Fibroblast of upper back skin (primary cell): ENCODE results near the gene LIN9.

Experiments used
- DNase-seq: peaks from one replicate; pipeline ENCODE4 v3.0.0-alpha.2; 2013

Gene LIN9

DNA sequence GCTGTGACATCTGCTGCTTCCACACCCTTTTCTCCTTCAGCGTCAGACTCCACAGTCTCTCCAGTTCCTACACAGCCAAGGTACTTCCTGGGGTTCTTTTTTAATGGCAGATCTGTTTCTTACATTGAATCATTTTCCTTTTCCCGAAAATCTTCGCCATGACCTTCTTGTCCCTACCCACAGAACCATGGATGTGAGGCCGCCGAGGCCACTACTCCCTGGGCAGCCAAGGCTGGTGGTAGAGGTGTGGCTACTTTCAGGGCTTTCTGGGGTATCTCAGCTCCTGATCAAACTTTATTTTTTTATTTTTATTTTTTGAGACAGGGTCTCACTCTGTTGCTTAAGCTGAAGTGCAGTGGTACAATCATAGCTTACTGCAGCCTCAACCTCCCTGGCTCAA lies 9.5 kb upstream of the LIN9 start:
- no peak for DNase-seq

DNA sequence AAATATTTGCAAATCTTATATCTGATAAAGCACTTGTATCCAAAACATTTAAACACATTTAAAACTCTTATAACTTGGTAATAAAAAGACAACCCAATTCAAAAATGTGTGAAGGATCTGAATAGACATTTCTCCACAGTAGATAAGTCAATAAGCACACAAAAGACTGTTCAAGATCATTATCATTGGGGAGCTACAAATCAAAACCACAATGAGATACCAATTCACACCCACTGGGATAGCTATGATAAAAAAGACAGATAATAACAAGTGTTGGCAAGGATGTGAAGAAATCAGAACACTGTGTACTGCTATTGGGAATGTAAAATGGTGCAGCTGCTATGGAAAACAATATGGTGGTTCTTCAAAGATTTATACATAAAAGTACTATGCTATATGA lies 5.1 kb upstream of the LIN9 start:
- DNase-seq = no peak

DNA sequence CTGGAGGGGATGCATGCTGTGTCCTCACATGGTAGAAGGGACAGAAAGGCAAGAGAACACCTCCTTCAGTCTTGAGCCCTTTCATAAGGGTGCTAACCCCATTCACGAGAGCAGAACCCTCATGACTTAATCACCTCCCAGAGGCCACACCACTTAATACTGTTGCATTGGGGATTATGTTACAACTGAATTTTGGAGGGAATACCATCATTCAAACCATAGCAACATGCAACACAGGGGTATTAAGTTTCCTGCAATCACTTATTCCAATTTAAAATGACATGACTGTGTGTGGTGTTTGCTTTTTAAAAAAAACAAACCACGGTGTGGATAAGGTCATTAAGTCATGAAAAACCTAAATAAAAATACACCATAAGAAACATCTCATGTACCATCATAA lies 3.1 kb upstream of the LIN9 start:
- no peak for DNase-seq

DNA sequence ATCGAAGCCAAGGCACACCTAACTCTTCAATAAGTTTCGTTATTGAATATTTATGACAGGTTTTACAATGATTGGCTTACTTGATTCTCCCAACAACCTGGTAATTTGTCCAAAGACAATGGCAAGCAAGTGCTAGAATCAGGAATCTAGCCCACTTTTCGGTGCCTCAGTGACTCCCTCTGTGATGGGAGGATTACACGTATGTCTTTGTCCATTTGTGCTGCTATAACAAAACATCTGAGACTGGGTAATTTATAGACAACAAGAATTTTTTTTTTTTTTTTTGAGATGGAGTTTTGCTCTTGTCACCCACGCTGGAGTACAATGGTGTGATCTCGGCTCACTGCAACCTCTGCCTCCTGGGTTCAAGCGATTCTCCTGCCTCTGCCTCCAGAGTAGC lies 2.4 kb upstream of the LIN9 start:
- DNase-seq = no peak

DNA sequence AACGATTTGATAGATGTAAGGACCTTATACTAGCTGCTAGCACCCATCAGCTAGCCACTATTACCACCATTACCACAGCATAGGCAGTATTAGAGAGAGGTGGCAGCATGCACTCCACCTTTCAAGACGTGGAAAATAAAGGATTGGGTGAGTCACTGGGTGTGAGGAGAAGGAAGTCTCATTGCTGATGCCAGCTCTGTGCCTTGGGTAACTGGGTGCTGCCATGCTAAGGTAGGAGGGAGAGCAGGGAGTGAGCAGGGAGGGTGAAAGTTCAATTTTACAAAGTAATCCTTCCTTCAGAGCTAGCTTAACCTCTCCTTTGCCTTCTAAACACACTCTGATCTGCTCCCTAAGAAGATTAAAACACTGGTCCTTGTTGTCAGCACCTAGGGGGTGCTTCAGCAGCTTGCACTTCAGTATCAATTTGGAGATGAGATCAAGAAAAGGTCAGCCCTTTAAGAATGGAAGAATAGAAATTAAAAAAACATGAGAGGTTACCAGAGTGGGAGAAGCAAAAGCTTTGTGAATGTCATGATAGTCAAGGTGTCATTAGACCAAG lies 1.8 kb upstream of the LIN9 start:
- DNase-seq = no peak

DNA sequence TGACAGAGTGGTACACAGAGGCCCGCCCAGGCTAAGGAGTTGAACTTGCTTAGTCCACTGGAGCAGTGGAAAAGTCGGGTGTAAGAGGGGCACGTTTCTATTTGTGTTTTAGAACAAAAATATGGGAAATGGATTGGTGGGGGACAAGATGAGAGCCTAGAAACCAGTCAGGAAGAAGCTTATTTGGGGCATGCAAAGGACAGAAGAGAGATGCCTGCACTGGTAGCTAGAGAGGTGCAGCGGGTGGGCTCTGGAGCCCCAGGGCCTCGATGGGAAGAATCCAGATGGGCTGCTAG lies 1.2 kb upstream of the LIN9 start:
- no peak for DNase-seq

DNA sequence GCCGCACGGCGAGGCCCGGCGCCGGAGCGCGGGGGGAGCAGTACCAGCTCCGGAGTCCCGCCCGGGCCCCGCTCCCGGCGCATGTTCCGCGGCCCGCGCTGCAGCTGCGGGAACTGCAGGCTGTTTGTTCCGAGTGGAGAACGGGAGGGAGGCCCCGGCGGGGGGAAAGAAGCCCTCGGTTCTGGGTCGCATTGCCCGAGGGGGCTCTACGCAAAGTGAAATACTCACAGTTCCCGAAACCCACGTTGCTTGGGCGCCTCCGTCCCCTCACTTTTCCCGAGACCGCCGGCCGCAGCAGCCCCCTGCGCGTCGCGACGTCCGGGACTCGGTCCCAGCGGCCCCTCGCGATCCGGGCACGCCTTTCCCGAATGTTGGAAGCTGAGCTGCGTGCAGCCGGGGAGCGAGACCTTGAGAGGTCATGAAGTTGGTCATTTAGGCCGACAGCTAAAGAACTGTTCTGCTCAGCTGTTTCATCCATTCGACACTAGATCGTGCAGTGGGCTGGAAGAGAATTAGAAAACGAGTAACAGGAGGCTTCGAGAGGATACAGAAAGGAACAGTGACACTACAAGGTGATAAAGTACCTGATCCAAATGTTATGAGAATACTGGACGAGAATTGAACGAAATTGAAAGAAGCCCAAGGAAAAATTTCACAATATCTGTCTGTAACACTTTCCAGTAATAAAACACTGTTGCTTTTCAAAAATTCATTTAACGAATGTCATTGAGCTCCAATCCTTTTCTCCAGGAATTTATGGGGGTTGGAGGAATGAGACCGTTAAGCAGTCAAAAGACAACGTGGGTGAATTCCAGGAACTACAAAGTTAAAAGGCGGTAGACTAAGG lies 657 bp upstream of the LIN9 start:
- no peak for DNase-seq

DNA sequence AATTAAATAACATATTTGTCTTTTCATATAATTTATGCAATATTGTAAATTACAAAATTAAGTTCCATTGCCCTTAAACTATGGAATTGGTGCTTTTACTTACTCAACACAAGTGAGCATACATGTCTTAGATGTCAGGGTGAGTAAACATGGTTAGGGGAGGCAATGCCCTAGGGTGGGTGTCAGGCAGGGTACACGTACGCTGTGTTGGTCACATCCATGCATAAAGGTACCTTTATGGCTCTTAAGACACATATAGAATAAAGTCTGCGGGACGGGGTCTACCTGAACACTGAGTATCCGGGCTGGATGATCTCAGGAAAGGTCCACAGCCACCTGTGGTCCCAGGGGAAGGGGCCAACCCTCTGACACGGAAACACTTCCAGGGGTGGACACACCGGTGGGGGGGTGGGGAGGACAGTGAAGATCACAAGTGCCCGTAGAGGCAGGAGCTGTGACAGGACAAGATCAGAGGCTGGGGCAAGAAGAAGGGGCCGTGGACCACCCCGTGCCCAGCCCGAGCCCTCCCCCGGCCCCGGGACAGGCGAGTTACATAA lies 720 bp downstream of the LIN9 start:
- no peak for DNase-seq

DNA sequence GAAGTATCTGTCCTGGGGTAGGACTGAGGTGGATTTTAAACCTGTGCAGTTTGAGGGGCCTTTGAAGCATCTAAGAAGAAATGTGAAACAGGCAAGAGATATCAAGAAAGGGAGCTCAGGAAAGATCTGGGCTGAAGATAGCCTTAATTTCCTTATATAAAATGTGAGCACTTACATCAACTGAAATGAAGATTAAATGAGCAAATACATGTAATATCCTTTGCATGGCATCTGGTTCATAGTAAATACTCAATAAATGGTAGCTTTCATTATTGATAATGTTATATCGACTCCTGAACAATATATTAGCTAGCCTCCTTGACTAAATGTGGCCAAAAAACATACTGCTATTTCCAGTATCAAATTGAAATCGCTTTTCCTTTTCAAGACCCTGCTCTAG lies 2.5 kb downstream of the LIN9 start:
- no peak for DNase-seq

DNA sequence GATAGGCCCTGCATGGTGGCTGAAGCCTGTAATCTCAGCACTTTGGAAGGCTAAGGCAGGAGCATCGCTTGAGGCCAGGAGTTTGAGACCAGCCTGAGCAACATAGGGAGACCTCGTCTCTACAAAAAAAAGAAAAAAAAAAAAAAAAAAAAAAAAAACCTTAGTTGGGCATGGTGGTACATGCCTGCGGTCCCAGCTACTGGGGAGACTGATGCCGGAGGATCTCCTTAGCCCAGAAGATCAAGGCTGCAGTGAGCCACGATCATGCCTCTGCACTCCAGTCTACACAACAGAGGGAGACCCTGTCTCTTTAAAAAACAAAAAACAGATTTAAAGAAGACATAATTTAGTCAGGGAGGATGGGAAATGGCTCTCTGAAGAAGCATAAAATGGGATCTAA lies 3.8 kb downstream of the LIN9 start:
- no peak for DNase-seq

DNA sequence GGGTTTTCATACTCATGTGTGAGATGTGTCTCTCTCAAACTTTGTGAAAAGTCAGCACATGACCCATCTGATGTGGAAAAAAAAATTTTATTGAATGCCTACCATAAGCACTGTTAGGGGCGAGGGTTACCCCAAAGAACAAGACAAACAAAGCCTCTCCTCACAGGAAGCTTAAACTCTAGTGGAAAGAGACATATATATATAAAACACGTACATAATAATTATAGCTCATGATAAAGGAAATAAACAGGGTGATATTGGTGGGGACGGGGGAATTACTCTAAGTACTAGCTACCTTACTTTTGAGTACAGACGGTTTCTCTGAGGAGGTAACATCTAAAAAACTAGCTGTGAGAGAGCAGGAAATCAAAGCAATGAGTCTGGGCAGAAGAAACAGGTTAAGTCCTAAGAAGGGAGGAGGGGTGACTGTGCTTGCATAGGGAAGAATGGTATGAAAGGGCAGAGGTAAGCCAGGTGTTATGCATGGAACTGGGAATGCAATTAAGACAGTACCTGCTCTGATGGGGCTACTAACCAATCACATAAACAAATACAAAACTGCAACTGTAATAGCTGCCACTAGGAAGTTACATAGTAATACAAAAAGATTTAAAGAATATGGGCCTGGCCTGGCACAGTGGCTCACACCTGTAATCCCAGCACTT lies 4.5 kb downstream of the LIN9 start:
- no peak for DNase-seq

DNA sequence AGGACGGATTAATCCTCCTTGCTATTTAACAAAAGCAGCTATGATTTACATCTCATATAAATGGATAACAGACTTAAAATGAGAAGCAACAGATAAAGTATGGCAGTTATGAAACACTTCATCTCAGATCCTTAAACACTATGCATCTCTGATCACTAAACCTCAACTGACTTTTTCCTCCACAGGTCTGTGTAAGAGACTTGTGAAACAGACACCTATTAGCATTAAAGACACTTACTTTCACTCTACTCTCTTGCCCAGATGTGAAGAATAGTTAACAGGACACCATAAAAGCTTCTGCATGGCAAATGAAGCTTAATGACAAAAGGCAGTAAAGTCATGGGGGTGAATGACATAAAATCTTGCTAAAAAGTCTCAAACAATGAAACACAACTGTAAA lies 6.2 kb downstream of the LIN9 start:
- DNase-seq = no peak

DNA sequence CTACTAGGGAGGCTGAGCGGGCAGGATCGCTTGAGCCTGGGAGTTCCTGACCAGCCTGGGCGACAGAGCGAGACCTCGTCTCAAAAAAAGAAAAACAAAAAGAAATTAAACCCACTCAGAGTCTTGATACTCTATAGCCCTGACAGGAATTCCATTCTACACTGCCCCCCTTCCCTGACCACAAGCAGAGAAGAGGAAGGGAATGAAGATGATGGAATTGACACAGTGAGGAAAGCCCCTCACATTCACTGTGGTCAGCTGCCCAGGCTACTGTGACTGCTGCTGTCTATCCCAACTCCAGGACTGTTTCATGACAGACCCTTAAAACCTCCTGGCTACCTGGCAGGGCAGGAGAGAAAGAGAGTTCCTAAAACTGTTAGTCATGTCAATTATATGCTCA lies 12.1 kb downstream of the LIN9 start:
- no peak for DNase-seq

DNA sequence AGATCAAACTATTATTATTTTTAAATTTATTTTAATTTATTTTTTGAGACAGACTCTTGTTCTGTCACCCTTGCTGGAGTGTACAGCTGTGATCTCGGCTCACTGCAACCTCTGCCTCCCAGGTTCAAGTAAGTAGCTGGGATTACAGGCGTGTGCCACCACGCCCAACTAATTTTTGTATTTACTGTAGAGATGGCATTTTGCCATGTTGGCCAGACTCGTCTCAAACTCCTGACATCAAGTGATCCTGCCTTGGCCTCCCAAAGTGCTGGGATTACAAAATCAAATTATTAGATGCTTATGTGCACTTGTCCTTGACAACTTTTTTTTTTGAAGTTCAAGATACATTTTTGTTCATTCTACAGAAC lies 15.4 kb downstream of the LIN9 start:
- no peak for DNase-seq

DNA sequence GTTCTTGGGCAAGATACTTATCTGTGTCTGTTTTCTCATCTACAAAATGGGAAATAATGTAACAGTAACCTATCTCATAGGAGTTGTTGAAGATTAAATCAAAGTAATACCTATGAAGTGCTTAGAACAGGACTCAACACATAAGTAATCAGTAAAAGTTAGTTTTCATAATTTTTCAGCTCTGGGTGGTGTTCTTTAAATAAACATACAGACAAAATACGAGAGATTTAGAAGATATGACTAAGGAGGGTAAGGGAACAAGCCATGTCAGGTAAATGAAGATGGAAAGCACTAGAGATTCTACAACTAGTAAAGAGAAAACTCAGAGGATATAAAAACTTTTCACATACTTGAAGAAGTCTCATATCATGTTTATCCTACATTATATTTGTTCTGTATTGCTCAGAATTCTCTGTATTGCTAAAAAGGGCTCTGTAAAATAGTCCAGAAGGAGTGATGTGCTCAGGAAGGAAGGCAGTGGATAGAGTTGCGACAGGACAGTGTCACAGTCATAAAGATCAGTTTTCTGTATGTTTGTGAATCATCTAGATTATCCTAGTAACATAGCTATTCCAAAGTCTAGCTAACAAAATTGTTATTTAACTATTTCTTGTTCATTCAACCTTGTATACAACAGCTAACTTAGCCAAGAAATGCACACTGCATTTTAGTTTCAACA lies 16.0 kb downstream of the LIN9 start:
- DNase-seq = no peak

DNA sequence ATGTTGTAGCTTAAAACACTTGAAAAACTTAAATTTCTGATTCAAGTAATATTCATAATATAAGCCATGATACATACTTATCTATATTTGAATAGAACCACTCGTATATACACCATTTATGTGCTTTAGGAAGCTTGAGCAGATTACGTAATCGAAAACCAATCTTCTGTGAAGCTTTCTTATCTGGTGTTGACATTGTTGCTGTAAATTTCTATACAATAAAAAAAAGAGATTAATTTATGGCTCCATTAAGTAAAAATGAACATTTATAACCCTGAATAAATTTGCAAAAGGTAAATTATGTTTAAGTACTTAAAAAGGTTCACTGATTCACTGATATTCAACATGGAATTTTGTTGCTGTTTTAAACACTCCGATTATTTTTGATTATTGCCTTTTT lies 21.4 kb downstream of the LIN9 start:
- no peak for DNase-seq

DNA sequence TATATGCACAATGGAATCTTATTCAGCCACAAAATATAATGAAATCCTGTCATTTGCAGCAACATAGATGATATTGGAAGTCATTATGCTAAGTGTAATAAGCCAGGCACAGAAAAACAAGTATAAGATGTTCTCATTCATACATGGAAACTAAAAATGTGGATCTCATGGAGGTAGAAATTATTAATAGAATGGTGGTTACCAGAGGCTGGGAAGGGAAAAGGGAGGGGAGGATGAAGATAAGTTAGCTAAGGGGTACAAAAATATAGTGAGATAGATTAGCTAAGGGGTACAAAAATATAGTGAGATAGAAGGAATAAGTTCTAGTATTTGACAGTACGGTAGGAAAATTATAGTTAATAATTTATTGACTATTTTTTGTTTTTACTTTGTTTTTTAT lies 27.9 kb downstream of the LIN9 start:
- DNase-seq = no peak

DNA sequence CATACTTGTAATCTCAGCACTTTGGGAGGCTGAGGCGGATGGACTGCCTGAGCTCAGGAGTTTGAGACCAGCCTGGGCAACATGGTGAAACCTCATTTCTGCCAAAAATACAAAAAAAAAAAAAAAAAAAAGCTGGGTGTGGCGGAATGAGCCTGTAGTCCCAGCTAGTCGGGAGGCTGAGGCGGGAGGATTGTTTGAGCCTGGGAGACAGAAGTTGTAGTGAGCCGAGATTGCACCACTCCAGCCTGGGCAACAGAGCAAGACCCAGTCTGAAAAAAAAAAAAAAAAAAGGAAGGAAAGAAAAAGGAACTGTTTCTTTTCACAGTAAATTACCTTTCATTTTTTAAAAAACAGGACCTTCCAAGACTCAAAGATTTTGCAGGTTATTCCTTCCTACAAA lies 29.5 kb downstream of the LIN9 start:
- DNase-seq = no peak

DNA sequence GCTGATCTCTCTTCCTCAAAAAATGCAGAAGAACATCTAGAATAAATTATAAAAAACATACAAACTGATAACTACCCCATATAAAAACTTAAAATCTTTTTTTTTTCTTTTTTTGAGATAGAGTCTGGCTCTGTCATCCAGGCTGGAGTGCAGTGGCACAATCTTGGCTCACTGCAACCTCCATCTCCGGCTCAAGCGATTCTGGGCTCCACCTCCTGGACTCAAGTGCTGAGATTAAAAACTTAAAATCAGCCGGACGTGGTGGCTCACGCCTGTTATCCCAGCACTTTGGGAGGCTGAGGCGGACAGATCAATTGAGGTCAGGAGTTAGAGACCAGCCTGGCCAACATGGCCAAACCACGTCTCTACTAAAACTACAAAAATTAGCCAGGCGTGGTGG lies 31.1 kb downstream of the LIN9 start:
- DNase-seq = no peak

DNA sequence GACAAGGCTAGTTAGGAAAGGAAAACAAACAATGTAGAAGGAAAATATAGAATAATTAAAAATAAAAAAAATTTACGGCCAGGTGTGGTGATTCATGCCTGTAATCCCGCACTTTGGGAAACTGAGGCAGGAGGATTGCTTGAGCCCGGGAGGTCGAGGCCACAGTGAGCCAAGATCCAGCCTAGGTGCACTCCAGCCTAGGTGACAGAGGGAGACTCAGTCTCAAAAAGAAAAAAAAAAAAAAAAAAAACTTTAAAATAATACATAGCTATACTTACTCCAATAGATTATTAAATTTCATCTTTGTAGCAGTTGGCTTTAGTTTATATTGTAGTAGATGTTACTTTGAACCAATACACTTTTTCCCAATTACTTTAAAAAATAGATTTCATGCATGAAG lies 32.0 kb downstream of the LIN9 start:
- DNase-seq = no peak

DNA sequence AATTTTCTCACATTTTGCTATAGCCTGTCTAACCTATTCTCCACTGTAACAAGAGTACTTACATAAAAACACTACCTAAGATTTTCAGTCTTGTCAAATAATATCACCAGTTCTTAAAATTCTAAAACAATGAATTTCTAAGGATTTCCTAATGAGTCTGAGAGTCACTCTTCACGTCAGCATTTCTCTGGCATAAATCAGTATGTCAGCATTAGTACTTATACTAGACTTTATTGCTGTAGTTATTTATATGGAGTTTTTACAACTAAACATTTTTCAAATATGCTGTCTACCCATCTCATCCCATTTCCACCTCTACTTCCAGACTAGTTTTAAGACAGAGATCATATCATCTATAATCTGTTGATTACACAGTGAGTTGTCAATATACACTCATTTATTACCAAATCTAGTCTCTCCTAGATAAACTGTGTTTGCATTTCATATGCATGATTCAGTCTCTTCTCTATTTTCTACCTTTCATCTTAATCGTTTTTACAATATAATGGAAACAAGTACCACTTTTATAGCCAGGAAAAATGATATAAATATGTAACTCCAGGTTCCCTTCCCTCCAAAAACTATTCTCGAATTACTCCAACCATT lies 32.8 kb downstream of the LIN9 start:
- DNase-seq = no peak

DNA sequence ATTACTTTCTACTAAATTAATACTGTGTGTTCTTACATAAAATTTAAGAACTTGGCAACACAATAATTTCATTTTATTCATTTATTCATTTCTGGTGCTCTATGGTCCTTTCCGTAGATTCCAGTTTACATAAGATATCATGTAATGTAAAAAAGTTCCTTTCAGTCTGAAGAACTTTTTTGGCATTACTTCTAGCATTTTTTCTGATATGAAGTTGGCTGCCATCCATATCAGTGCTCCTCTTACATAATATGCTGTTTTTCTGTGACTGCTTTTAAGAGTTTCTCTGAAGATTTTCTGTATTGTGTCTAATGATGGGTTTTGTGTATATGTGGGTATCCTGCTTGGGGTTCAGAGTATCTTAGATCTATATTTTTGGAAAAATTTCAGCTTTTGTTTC lies 34.8 kb downstream of the LIN9 start:
- peak; percentile 6 for DNase-seq

DNA sequence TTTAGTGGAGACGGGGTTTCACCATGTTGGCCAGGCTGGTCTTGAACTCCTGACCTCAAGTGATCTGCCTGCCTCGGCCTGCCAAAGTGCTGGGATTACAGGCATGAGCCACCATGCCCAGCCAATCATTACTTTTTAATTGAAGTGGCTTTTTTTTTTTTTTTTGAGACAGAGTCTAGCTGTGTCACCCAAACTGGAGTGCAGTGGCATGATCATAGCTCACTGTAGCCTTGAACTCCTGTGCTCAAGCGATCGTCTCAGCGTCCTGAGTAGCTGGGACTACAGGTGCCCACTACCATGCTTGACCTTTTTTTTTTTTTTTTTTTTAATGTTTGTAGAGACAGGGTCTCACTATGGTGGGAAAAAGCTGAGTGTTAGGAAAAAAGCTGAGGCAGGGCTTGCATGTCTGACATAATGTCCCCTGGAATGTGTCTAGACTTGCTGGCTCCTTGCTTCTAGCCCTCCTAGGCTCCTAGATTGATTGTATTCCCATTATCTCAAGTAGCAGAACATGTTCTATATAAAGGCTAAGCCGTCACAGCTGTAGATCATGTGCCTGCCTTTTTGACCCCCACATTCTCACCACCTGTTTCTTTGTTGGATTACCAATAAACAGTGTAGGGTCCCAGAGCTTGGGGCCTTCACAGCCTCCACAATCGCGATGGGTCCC lies 36.6 kb downstream of the LIN9 start:
- peak; percentile 19 for DNase-seq
